Measurements from ENCODE around the gene AKAP7.

The AKAP7 gene

DNA sequence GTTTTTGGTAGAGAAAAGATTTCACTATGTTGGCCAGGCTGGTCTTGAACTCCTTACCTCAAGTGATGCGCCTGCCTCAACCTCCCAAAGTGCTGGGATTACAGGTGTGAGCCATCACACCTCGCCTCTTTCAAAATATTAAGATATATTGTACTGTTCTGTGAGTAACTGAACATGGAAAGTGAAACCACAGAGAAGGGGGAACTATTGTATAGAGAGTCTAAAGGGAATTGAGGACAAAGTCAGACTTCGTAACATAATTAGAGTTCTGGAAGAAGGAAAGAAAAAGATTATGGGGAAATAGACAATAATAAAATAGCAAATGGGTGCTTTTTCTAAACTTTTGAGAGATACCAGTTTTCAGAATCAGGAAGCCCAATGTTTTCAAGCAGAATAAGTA is 17.4 kb upstream of the AKAP7 start:
- no peaks in the 10 kb centered on the region for H3K36me3 ChIP-seq (ENCODE audit: low read length)
- H4K20me1 ChIP-seq (ENCODE audit: low read depth, low read length) = no peaks in the 10 kb centered on the region
- H3K27me3 ChIP-seq (ENCODE audit: low read length) = no peaks in the 10 kb centered on the region
- TF ChIP-seq EZH2phosphoT487 (conservative IDR thresholded peaks at IDR 0.05; ENCODE audit: low read length) = no peak
- TF ChIP-seq, protein P1, sequence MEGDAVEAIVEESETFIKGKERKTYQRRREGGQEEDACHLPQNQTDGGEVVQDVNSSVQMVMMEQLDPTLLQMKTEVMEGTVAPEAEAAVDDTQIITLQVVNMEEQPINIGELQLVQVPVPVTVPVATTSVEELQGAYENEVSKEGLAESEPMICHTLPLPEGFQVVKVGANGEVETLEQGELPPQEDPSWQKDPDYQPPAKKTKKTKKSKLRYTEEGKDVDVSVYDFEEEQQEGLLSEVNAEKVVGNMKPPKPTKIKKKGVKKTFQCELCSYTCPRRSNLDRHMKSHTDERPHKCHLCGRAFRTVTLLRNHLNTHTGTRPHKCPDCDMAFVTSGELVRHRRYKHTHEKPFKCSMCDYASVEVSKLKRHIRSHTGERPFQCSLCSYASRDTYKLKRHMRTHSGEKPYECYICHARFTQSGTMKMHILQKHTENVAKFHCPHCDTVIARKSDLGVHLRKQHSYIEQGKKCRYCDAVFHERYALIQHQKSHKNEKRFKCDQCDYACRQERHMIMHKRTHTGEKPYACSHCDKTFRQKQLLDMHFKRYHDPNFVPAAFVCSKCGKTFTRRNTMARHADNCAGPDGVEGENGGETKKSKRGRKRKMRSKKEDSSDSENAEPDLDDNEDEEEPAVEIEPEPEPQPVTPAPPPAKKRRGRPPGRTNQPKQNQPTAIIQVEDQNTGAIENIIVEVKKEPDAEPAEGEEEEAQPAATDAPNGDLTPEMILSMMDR (IDR thresholded peaks at IDR 0.05; ENCODE audit: insufficient read depth, low read length, poor library complexity, severe bottlenecking) = no peak
- H3K79me2 ChIP-seq (ENCODE audit: insufficient read depth, low read length) = no peaks in the 10 kb centered on the region
- H3F3A ChIP-seq (ENCODE audit: insufficient read depth) = no peaks in the 10 kb centered on the region
- no peak overlapping the region for H3K4me3 ChIP-seq (ENCODE audit: insufficient read depth, low read length, poor library complexity, severe bottlenecking)
- H3K9ac ChIP-seq (ENCODE audit: low read length) = no peak overlapping the region
- no peak overlapping the region for H3K27ac ChIP-seq (ENCODE audit: low read depth, low read length)
- H3K9me2 ChIP-seq (replicated peaks; ENCODE audit: insufficient read depth, low read length) = no peaks in the 10 kb centered on the region
- no peaks in the 10 kb centered on the region for H3K9me3 ChIP-seq (ENCODE audit: insufficient read depth, low read length)
- no peak overlapping the region for H3K4me2 ChIP-seq (ENCODE audit: low read depth, low read length, poor library complexity, severe bottlenecking)
- H2AFZ ChIP-seq (ENCODE audit: low read depth, low read length, severe bottlenecking) = no peak overlapping the region

DNA sequence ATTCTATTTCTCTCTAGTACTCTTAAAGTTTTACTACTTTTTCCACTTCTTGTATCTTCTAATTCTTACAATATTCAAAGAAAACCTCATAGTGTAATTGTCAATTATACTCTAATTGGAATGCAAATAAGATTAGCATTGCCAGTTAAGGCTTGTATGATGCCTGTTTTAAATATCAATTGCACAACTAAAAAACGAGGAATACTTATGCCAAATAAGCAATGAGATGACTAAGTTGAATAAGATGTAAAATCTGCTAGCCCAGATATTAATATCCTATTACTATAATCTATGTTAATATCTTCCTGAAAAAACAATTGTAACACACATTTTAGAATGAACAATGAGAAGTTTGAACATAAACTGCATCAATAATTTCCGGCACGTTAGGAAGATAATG is 13.3 kb upstream of the AKAP7 start:
- Histone ChIP-seq H3F3A (ENCODE audit: insufficient read depth) (no peaks in the 10 kb centered on the region), H3K4me3 (ENCODE audit: insufficient read depth, low read length, poor library complexity, severe bottlenecking) (no peak overlapping the region), H3K9me3 (ENCODE audit: insufficient read depth, low read length) (no peaks in the 10 kb centered on the region), H3K9ac (ENCODE audit: low read length) (no peak overlapping the region), H3K4me2 (ENCODE audit: low read depth, low read length, poor library complexity, severe bottlenecking) (no peak overlapping the region), H4K20me1 (ENCODE audit: low read depth, low read length) (no peaks in the 10 kb centered on the region), H3K79me2 (ENCODE audit: insufficient read depth, low read length) (no peaks in the 10 kb centered on the region), H2AFZ (ENCODE audit: low read depth, low read length, severe bottlenecking) (no peak overlapping the region), H3K36me3 (ENCODE audit: low read length) (no peaks in the 10 kb centered on the region), H3K9me2 (replicated peaks; ENCODE audit: insufficient read depth, low read length) (no peaks in the 10 kb centered on the region), H3K27me3 (ENCODE audit: low read length) (no peaks in the 10 kb centered on the region), H3K27ac (ENCODE audit: low read depth, low read length) (no peak overlapping the region)
- TF ChIP-seq EZH2phosphoT487 (conservative IDR thresholded peaks at IDR 0.05; ENCODE audit: low read length) = no peak
- TF ChIP-seq, protein P1 (IDR thresholded peaks at IDR 0.05; ENCODE audit: insufficient read depth, low read length, poor library complexity, severe bottlenecking) = no peak

DNA sequence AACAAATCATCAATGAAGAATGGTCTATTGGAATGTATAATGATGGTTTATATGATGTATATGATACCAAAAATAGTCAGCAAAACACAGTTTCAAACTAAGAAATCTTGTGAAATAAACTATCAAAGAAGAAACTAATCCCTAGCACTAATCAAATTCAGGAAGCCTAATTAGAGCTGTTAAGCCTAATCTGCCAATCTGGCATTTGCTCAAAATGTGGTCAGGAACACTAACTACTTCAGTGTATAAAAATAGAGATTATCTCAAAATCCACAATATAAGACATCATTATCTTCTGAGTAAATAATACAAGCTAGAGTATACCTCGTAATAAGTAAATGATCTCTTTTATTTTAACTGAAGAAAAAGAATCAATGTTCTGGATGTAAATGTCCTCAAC is 12.8 kb upstream of the AKAP7 start:
- Histone ChIP-seq H3K9me2 (replicated peaks; ENCODE audit: insufficient read depth, low read length) (no peaks in the 10 kb centered on the region), H3K4me2 (ENCODE audit: low read depth, low read length, poor library complexity, severe bottlenecking) (no peak overlapping the region), H3K4me3 (ENCODE audit: insufficient read depth, low read length, poor library complexity, severe bottlenecking) (no peak overlapping the region), H3F3A (ENCODE audit: insufficient read depth) (no peaks in the 10 kb centered on the region), H4K20me1 (ENCODE audit: low read depth, low read length) (no peaks in the 10 kb centered on the region), H3K27ac (ENCODE audit: low read depth, low read length) (no peak overlapping the region), H3K36me3 (ENCODE audit: low read length) (no peaks in the 10 kb centered on the region), H3K79me2 (ENCODE audit: insufficient read depth, low read length) (no peaks in the 10 kb centered on the region), H3K9me3 (ENCODE audit: insufficient read depth, low read length) (no peaks in the 10 kb centered on the region), H2AFZ (ENCODE audit: low read depth, low read length, severe bottlenecking) (no peak overlapping the region), H3K9ac (ENCODE audit: low read length) (no peak overlapping the region), H3K27me3 (ENCODE audit: low read length) (no peaks in the 10 kb centered on the region)
- TF ChIP-seq, protein P1 (IDR thresholded peaks at IDR 0.05; ENCODE audit: insufficient read depth, low read length, poor library complexity, severe bottlenecking) = no peak
- TF ChIP-seq EZH2phosphoT487 (conservative IDR thresholded peaks at IDR 0.05; ENCODE audit: low read length) = no peak

Measured in SU-DHL-6 (cell line).